Endodermal cell (in vitro differentiated cells): ENCODE measurements around the gene CRTC1. TPM values are rescaled to one million over a fixed set of nuclear protein-coding genes. Genes with fewer than 3 reads are reported as not detected.
A peak's percentile ranks its signal among the peaks of the same experiment; 100 is the strongest.

Source experiments
- DNase-seq: peaks from one replicate; pipeline ENCODE4 v3.0.0-alpha.2; 2017
- H3K27ac ChIP-seq: 2 replicates; pipeline ENCODE4 v1.5.1; 2013; ENCODE audit warnings: mild to moderate bottlenecking, low read depth, low read length, moderate library complexity
- H3K27me3 ChIP-seq: 2 replicates; pipeline ENCODE4 v1.6.1; 2013; ENCODE audit warnings: mild to moderate bottlenecking, low read length, moderate library complexity; ENCODE audit not compliant: insufficient read depth, control insufficient read depth, poor library complexity, severe bottlenecking
- H3K36me3 ChIP-seq: 2 replicates; pipeline ENCODE4 v1.7.0; 2013; ENCODE audit warnings: mild to moderate bottlenecking, low read length, moderate library complexity; ENCODE audit not compliant: control insufficient read depth, insufficient read depth
- H3K4me1 ChIP-seq: one replicate; pipeline ENCODE4 v1.7.0; 2013; ENCODE audit warnings: low read length; ENCODE audit not compliant: control insufficient read depth, insufficient read depth
- H3K4me3 ChIP-seq: 2 replicates; pipeline ENCODE4 v1.5.1; 2013; ENCODE audit warnings: mild to moderate bottlenecking, low read length, moderate library complexity
- H3K9ac ChIP-seq: 2 replicates; pipeline ENCODE4 v1.6.1; 2013; ENCODE audit warnings: mild to moderate bottlenecking, low read length, moderate library complexity; ENCODE audit not compliant: poor library complexity, severe bottlenecking; ENCODE audit errors: extremely low read depth
- H3K9me3 ChIP-seq: 2 replicates; pipeline ENCODE4 v1.6.1; 2013; ENCODE audit warnings: mild to moderate bottlenecking, low read length, moderate library complexity; ENCODE audit not compliant: control insufficient read depth
- H3K27ac Mint-ChIP-seq: 2 replicates; pipeline ENCODE4 v1.8.0; 2020; ENCODE audit warnings: mixed read lengths
- H3K27me3 Mint-ChIP-seq: 2 replicates; pipeline ENCODE4 v1.8.0; 2021; ENCODE audit warnings: mild to moderate bottlenecking, mixed read lengths; ENCODE audit not compliant: insufficient read depth
- H3K36me3 Mint-ChIP-seq: 2 replicates; pipeline ENCODE4 v1.8.0; 2020; ENCODE audit warnings: low read depth, mixed read lengths
- H3K4me1 Mint-ChIP-seq: 2 replicates; pipeline ENCODE4 v1.8.0; 2020; ENCODE audit warnings: mixed read lengths
- H3K4me3 Mint-ChIP-seq: 2 replicates; pipeline ENCODE4 v1.8.0; 2020; ENCODE audit warnings: mild to moderate bottlenecking, moderate library complexity, mixed read lengths
- H3K9me3 Mint-ChIP-seq: 2 replicates; pipeline ENCODE4 v1.8.0; 2020; ENCODE audit warnings: mild to moderate bottlenecking, mixed read lengths
- WGBS, 2 experiments: methylation state at CpG; one replicate each; pipeline versions ENCODE4 v1.1.5 to v1.1.7; 2013; ENCODE audit warnings: missing lambda C conversion rate in 2 of 2, mixed read lengths in 1 of 2; ENCODE audit not compliant: insufficient coverage in 1 of 2, insufficient read length in 1 of 2; 5-methylcytosine and 5-hydroxymethylcytosine counted together
- long read RNA-seq, 4 experiments: library from polyadenylated mRNA in 2 of 4; library from RNA in 1 of 4; library from capped mRNA in 1 of 4; stranded (forward) in 3 of 4; unstranded in 1 of 4; transcript quantifications; one replicate each; pipeline ENCODE4 v2.0.0, GENCODE V29; 2020 to 2021; ENCODE audit warnings: inconsistent platforms in 1 of 4
- polyA plus RNA-seq, 2 experiments: library from polyadenylated mRNA; stranded (reverse); fragments of 50-300 nt; gene quantifications; one replicate each; pipeline ENCODE4 v1.2.3, GENCODE V29; 2013
- total RNA-seq, 2 donors: library from RNA; stranded (reverse); fragmentation: NEBNext Ultra II Directional in 1 of 2; extraction: Animal tissue kit (Norgen Biotek cat#: 25700) in 1 of 2; gene quantifications; 2 replicates in 1 of 2; 3 replicates in 1 of 2; pipeline ENCODE4 v1.2.1, GENCODE V29; 2021
- TF ChIP-seq, protein P1 (sequence below): fragments of 200-600 bp; sonication (generic); conservative IDR thresholded peaks from 2 replicates; pipeline ENCODE4 v1.5.0; 2021; ENCODE audit warnings: antibody characterized with exemption, mild to moderate bottlenecking

Gene CRTC1, protein sequence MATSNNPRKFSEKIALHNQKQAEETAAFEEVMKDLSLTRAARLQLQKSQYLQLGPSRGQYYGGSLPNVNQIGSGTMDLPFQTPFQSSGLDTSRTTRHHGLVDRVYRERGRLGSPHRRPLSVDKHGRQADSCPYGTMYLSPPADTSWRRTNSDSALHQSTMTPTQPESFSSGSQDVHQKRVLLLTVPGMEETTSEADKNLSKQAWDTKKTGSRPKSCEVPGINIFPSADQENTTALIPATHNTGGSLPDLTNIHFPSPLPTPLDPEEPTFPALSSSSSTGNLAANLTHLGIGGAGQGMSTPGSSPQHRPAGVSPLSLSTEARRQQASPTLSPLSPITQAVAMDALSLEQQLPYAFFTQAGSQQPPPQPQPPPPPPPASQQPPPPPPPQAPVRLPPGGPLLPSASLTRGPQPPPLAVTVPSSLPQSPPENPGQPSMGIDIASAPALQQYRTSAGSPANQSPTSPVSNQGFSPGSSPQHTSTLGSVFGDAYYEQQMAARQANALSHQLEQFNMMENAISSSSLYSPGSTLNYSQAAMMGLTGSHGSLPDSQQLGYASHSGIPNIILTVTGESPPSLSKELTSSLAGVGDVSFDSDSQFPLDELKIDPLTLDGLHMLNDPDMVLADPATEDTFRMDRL
- 10 to 100 TPM; 26.6 to 29.7 TPM for total RNA-seq
- polyA plus RNA-seq (2013, experiment 1 of 2): 20.4 TPM
- polyA plus RNA-seq (2013, experiment 2 of 2): 17.5 TPM
- long read RNA-seq, experiment 1, partial matches to known transcripts: 7 of 10 reads
- long read RNA-seq, experiment 1, other reads (novel, unspliced or antisense): 2 of 10 reads
- long read RNA-seq, experiment 2, transcript CRTC1-201 (14 exons, 2,501 nt): major isoform, 12 of 38 reads
- long read RNA-seq, experiment 2, partial matches to known transcripts: 3 of 38 reads
- long read RNA-seq, experiment 2, other reads (novel, unspliced or antisense): 23 of 38 reads
- long read RNA-seq, experiment 3, partial matches to known transcripts: 8 of 16 reads
- long read RNA-seq, experiment 3, other reads (novel, unspliced or antisense): 8 of 16 reads
- long read RNA-seq, experiment 4, partial matches to known transcripts: 1 of 1 reads
- long read RNA-seq, experiment 4, other reads (novel, unspliced or antisense): 0 of 1 reads

DNA sequence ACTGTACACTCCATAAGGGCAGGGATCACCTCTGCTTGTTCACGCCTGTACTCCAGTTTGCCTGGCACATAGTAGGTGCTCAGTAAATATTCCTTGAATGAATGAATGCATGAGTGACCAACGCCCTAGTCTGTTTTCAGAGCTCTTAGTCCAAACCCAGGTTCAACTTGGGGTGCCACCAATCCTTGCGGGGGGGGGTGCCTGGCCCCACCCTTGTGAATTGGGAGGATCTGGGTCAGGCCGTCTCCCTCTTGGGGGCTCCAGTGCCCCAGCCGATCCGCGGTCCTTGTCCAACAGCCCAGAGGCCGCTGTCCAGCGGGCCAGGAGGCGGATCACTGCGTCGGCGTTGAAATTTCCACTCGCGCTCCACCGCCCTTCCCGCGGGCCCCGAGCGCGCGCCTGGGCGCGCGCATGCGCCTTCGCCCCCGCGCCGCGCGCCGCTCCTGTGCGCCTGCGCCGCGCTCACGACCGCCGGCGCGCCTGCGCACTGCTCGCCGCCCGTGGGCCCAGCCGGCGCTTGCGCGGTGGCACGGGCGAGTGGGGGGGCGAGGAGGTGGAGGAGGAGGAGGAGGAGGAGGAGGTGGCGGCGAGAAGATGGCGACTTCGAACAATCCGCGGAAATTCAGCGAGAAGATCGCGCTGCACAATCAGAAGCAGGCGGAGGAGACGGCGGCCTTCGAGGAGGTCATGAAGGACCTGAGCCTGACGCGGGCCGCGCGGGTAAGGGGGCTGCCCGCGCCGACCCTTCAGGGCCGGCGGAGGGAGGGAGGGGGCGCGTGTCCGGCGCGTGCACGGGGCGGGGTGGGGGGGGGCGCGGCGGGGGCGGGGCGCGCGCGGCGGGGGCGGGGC is at the start of gene CRTC1:
Gene CRTC1 (plus strand): TSS at position 572 of the 849 bp plus-strand sequence. CDS start 23 bp downstream, at position 595.
- H3K36me3 ChIP-seq: no peaks in the 10 kb centered on the region
- 1 to 28% methylated on average over 3 to 71 of the region's 93 CpGs for WGBS, 2 experiments
- H3K9me3 Mint-ChIP-seq: no peaks in the 10 kb centered on the region
- TF ChIP-seq, protein P1, sequence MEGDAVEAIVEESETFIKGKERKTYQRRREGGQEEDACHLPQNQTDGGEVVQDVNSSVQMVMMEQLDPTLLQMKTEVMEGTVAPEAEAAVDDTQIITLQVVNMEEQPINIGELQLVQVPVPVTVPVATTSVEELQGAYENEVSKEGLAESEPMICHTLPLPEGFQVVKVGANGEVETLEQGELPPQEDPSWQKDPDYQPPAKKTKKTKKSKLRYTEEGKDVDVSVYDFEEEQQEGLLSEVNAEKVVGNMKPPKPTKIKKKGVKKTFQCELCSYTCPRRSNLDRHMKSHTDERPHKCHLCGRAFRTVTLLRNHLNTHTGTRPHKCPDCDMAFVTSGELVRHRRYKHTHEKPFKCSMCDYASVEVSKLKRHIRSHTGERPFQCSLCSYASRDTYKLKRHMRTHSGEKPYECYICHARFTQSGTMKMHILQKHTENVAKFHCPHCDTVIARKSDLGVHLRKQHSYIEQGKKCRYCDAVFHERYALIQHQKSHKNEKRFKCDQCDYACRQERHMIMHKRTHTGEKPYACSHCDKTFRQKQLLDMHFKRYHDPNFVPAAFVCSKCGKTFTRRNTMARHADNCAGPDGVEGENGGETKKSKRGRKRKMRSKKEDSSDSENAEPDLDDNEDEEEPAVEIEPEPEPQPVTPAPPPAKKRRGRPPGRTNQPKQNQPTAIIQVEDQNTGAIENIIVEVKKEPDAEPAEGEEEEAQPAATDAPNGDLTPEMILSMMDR: no peak
- no peaks in the 10 kb centered on the region for H3K9me3 ChIP-seq
- H3K4me3 ChIP-seq: peak within 1 kb of the TSS; percentile 91
- peak within 1 kb of the TSS; percentile 51 for H3K27ac ChIP-seq
- peak within 1 kb of the TSS; percentile 75 for H3K4me3 Mint-ChIP-seq
- peaks cover 3% of the 10 kb centered on the region for H3K4me1 ChIP-seq
- peak within 1 kb of the TSS; percentile 41 for H3K9ac ChIP-seq
- peak within 1 kb of the TSS; percentile 74 for H3K27ac Mint-ChIP-seq
- DNase-seq: peak; percentile 94
- H3K4me1 Mint-ChIP-seq: peaks cover 8% of the 10 kb centered on the region
- no peaks in the 10 kb centered on the region for H3K27me3 ChIP-seq
- peaks cover 3% of the 10 kb centered on the region for H3K27me3 Mint-ChIP-seq
- peaks cover 5% of the 10 kb centered on the region for H3K36me3 Mint-ChIP-seq

DNA sequence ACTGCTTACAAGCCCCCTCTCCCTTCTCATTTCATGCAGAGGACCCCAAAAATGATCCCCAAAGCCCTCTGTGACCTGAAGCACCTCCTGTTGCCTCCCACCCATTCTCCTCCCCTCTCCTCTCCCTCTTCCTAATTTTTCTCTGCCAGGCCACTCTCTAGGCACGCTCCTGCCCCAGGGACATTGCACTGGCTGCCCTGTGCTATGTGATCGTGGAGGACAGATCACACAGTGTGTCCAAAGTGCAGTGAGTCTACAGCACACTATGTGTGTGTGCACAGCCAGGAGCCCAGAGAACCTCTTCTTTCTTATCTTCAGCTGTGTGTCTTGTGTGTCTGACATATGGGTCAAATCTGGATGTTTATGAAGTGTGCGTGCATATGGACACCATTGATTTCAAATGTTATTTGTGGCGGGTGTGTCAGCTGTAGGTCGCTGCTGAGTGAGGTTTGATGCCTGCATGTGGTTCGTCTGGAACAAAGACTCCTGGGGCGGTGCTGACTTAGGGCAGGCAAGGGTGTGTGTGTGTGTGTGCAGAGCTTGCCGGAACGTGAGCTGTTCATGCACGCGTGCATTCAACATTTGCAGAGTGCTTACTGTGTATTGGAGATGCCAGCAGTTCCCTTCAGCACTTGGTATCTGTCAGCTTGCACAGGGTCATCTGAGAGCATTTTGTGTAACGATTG is 48.7 kb upstream of the CRTC1 start:
- no peaks in the 10 kb centered on the region for H3K9me3 Mint-ChIP-seq
- no peak for DNase-seq
- H3K27ac ChIP-seq: no peak overlapping the region
- H3K27ac Mint-ChIP-seq: no peak overlapping the region
- TF ChIP-seq, protein P1: no peak
- 80 to 90% methylated on average over 8 to 12 of the region's 12 CpGs for WGBS, 2 experiments
- H3K9ac ChIP-seq: no peak overlapping the region
- H3K27me3 Mint-ChIP-seq: peaks cover 29% of the 10 kb centered on the region
- H3K4me1 ChIP-seq: no peaks in the 10 kb centered on the region
- H3K4me1 Mint-ChIP-seq: peaks cover 4% of the 10 kb centered on the region
- peaks cover 15% of the 10 kb centered on the region for H3K27me3 ChIP-seq
- H3K36me3 ChIP-seq: no peaks in the 10 kb centered on the region
- H3K4me3 ChIP-seq: no peak overlapping the region
- no peaks in the 10 kb centered on the region for H3K9me3 ChIP-seq
- no peaks in the 10 kb centered on the region for H3K36me3 Mint-ChIP-seq
- H3K4me3 Mint-ChIP-seq: no peak overlapping the region
